Muscle layer of duodenum (tissue), 2 donors: Measurements from ENCODE around the gene FARP1.
"Not testable (repeated sequence)": the region's sequence is repeated elsewhere in the genome, so short reads cannot be mapped to it uniquely, and the experiment has no call there.

ENCODE experiments used
- H3K27ac ChIP-seq: one replicate; pipeline ENCODE4 v1.7.0; 2013; ENCODE audit warnings: mild to moderate bottlenecking, low read length
- H3K27me3 ChIP-seq: one replicate; pipeline ENCODE4 v1.7.0; 2013; ENCODE audit warnings: low read depth, mild to moderate bottlenecking, control low read depth, low read length
- H3K36me3 ChIP-seq, 2 donors: one replicate each; pipeline ENCODE4 v1.7.0; 2013; ENCODE audit warnings: low read length in 2 of 2, control low read depth in 1 of 2, mild to moderate bottlenecking in 1 of 2; ENCODE audit not compliant: insufficient read depth in 2 of 2, control insufficient read depth in 1 of 2
- H3K4me1 ChIP-seq, 2 donors: one replicate each; pipeline ENCODE4 v1.7.0; 2013; ENCODE audit warnings: low read length in 2 of 2, mild to moderate bottlenecking in 2 of 2, control low read depth in 1 of 2, moderate library complexity in 1 of 2; ENCODE audit not compliant: insufficient read depth in 2 of 2, control insufficient read depth in 1 of 2
- H3K4me3 ChIP-seq, 2 donors: one replicate each; pipeline ENCODE4 v1.7.0; 2013; ENCODE audit warnings: low read length in 2 of 2, low read depth in 1 of 2, mild to moderate bottlenecking in 1 of 2
- H3K9me3 ChIP-seq, 2 donors: one replicate each; pipeline ENCODE4 v1.7.0; 2013; ENCODE audit warnings: low read length in 2 of 2, control low read depth in 1 of 2, mild to moderate bottlenecking in 1 of 2; ENCODE audit not compliant: control insufficient read depth in 1 of 2
- donor health status: healthy.

Gene FARP1

DNA sequence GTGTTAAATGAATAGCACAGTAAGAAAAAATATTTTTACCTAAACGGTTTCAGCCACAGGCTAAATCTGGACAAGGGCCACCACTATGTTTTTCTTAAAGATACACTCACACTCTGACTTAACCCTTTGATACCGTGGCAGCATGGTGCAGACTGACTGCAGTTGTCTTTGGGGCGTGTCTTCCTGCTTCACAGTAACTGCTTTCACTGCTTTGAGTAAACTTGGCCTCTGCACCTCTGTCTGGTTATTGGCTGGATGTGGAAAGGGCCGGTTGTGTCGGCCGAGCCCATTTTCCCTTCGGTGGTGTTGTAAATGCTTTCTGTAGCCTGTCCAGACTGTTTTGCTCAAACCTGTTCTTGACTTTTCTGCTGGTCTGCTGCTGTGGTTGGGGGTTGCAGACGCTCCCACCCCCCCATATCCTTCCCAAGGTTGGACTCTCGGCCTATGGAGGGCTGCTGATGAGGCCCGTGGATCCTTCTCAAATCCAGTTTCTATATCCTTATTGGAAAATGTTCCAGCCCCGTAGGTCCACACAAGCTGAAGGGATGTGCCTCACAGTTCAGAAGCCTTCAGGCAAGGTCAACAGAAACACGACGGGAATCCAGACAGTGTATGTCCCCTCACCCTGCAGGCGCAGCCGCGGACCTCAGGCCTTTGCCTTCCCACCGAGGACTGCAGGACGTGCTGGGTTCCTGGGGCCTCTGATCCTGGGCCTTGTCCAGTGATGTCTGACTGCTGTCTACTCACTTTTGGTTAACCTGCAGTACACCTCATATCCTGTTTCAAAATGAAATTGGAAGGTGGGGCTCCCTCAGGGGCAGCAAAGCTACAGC, 124.4 kb downstream of the FARP1 start:
- no peak overlapping the region for H3K27ac ChIP-seq
- no peaks in the 10 kb centered on the region for H3K36me3 ChIP-seq
- peak overlapping the region in 1 of 2 donors; percentile 20 for H3K4me3 ChIP-seq
- H3K27me3 ChIP-seq, result no peaks in the 10 kb centered on the region
- peaks cover 7 to 21% of the 10 kb centered on the region in 2 donors for H3K4me1 ChIP-seq
- no peaks in the 10 kb centered on the region for H3K9me3 ChIP-seq

DNA sequence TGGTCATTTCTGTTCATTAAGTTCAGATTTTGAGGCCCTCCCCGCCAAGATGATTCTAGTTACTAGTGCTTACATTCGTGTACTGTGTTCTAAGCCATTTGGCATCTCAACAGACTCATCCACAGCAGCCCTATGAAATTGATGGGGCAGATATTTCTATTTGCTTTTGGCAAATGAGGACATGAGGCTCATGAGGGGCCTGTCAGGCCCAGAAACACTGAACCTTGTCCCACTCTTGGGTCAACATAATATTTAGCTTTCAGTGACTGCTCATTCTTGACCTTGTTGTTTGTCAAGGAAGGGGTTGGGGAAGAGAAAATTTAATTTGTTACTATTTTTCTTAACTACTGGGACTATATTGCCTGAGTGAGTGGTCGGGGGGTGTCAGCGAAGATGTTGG, 126.5 kb downstream of the FARP1 start:
- Histone ChIP-seq H3K36me3 (no peaks in the 10 kb centered on the region), H3K4me1 (peaks cover 7 to 21% of the 10 kb centered on the region in 2 donors), H3K27me3 (no peaks in the 10 kb centered on the region), H3K27ac (no peak overlapping the region), H3K4me3 (no peak overlapping the region), H3K9me3 (no peaks in the 10 kb centered on the region)

DNA sequence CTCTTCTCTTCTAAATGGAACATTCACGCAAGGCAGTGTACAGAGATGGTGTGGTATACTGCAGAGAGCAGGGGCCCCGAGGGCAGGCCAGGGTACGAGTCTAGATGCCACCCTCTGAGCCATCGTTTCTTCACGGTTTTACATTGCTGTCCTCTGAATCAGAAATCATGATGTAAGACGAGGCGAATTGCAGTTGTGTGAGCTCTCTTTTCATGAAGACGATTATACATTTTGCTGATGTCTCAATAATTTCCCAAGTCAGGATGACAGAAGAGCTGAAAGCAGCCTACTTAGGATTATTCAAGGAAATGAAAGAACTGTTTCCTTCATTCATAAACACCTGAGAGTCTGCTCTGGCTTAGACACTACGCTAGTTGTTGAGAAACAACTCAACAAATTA, 127.9 kb downstream of the FARP1 start:
- Histone ChIP-seq H3K4me3 (no peak overlapping the region), H3K9me3 (no peaks in the 10 kb centered on the region), H3K36me3 (no peaks in the 10 kb centered on the region), H3K27me3 (no peaks in the 10 kb centered on the region), H3K27ac (no peak overlapping the region), H3K4me1 (peaks cover 7 to 23% of the 10 kb centered on the region in 2 donors)

DNA sequence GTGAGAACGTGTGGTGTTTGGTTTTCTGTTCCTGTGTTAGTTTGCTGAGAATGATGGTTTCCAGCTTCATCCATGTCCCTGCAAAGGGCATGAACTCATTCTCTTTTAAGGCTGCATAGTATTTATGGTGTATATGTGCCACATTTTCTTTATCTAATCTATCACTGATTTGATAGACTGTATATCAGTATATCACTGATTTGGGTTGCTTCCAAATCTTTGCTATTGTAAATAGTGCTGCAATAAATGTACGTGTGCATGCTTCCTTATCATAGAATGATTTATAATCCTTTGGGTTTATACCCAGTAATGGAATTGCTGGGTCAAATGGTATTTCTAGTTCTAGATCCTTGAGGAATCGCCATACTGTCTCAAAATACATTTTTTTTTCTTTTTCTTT, 128.8 kb downstream of the FARP1 start:
- H3K36me3 ChIP-seq, H3K9me3 ChIP-seq, H3K27ac ChIP-seq, H3K4me3 ChIP-seq, H3K27me3 ChIP-seq: not testable (repeated sequence)
- peaks cover 7 to 23% of the 10 kb centered on the region in 2 donors for H3K4me1 ChIP-seq

DNA sequence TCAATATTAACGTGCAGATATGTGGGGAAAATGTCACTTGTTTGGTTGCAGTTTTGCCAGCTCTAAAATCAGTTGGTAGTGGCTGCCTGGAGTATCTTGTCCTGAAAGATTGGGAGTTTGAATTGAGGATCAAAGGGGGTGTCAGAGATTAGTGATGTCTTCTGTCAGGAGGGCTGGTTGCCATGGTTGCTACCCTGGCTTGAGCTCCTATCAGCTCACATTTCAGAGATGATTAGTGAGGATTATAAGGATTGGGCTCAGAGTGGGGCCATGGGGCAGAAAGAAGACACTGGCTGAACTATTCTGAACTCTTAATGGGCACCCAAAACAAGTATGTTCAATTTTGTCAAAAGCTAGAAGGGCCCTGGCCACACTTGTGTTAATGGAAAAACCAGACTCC, 129.7 kb downstream of the FARP1 start:
- H3K4me3 ChIP-seq, result no peak overlapping the region
- H3K4me1 ChIP-seq, result peaks cover under 1 to 17% of the 10 kb centered on the region in 2 donors
- H3K36me3 ChIP-seq, result no peaks in the 10 kb centered on the region
- no peak overlapping the region for H3K27ac ChIP-seq
- H3K9me3 ChIP-seq, result no peaks in the 10 kb centered on the region
- H3K27me3 ChIP-seq, result no peaks in the 10 kb centered on the region

DNA sequence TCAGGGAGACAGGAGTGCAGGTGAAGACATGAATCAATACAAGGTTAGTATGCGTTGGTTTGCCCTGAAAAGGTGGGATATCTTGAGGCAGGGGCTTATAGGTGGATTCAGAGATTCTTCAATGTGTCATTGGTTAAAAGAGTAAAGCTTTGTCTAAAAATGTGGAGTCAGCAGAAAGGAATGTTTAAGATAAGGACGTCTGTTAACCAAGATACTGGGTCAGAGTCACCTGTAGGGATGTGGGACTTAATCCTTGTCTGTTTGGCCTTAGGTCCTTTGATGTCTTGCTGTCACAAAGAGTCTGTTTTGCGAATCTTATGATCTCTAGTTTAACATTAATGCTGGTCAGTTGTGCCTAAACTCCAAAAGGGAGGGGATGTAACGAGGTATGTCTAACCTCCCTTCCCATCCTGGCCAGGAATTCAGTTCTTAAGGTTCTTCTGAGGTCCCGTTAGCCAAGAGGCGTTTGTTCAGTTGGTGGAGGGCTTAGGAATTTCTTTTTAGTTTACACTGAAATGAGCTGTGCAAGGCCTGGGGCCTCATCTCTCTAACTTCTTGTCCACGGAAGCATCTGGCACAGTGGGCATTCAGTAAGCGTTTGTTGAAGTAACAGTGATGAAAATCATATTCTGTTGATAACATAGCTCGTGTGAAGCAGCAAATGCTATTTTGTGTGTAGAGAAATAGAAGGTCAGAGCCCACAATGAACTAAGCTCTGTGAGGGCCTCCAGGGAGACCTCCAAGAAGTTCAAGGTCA, 130.4 kb downstream of the FARP1 start:
- Histone ChIP-seq H3K9me3 (no peaks in the 10 kb centered on the region), H3K36me3 (no peaks in the 10 kb centered on the region), H3K27ac (no peak overlapping the region), H3K4me3 (no peak overlapping the region), H3K27me3 (no peaks in the 10 kb centered on the region), H3K4me1 (peaks cover 0 to 11% of the 10 kb centered on the region in 2 donors)

DNA sequence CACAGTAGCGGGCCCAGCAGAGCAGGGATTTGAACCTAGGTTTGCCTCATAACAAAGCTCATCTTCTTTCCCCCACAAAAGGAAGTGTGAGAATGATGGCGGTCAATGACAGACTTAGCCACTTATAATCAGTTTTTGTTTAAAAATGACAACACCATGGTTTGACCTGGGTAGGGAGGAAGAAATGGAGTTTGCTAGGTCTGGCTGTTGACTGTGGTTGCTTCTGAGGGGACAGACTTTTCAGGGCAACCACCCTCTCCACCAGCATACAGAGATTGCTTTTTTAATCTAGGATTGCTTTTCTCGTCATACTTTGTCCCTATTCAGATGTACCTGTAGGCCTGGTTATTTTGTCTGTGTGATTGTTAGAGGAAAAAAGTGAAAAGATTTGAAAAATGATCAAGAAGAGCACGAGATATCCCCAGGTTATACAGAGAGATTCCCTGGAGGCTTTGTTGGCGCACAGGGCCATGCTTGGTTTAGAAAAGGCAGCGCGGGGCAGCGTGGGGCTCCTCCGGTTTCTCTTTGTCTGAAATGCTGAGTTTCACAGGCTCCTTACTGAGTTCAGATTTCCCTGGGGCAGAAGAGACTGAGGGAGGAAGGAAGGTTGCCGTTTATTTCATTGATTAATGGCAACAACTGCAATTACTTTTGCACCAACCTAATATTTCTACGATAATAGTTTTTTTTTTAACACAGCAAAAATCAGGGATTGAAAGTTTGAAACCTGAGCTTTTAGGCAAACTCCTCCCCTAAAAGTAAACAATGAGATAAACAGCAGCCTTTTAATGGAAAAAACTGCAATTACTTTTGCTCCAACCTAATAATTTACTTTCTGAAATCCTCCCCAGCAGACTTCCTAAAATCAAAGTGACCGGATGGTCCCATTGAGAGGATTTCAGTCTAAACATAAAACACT, 131.2 kb downstream of the FARP1 start:
- H3K4me3 ChIP-seq, result no peak overlapping the region

DNA sequence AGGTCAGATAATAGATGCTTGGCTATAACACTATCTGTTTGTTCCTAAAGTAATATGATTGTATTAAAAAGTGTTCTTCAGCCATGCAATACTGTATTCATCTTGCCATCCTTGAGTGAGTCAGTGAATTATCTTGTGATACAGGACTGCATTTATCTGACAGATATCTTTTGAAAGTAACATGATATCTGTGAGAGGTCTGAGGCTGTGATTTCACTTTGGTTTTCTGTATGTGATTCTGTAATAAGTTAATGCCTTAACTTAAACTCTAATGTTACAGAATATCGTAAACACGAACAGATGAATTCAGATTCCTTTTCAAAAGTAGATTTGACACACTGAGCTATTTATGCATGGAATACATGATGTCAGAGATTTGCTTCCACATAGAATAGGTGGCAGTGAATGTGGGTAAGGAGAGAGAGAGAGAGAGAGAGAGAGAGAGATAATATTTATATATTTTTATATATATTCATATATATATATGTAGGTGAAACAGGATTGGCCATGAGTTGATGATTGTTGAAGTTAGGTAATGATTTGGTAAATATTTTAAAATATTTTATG, 132.1 kb downstream of the FARP1 start:
- H3K27ac ChIP-seq, result no peak overlapping the region
- peaks cover 0 to 11% of the 10 kb centered on the region in 2 donors for H3K4me1 ChIP-seq
- H3K4me3 ChIP-seq, result no peak overlapping the region
- no peaks in the 10 kb centered on the region for H3K36me3 ChIP-seq
- no peaks in the 10 kb centered on the region for H3K27me3 ChIP-seq
- H3K9me3 ChIP-seq, result no peaks in the 10 kb centered on the region

More for the DNA sequence above, 131.2 kb downstream of the FARP1 start:
- Histone ChIP-seq H3K27ac (no peak overlapping the region), H3K36me3 (no peaks in the 10 kb centered on the region), H3K4me1 (peaks cover 0 to 11% of the 10 kb centered on the region in 2 donors), H3K9me3 (no peaks in the 10 kb centered on the region), H3K27me3 (no peaks in the 10 kb centered on the region)

DNA sequence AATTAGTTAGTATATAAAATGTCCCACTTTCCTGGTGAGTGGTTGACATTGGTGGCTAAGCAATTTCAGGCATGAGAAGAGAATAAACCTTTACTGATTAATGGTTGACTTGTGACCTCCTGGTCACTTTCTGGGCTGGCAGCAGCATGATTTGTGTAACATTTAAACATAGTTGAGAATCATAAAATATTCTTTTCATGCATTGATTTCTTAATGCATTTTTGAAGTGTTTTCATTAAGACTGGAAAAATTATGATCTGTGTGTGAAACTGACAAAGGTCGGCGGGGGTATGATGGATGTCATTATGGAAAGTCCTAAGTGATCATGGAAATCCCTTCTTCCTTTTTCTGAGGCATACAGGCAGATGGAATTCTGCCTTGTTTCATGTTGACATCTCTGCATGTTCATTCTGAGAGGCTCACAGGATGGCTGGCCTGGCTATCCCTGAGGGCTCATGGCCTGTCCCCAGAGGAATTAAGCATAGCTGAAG, 132.8 kb downstream of the FARP1 start:
- H3K27me3 ChIP-seq, result no peaks in the 10 kb centered on the region
- H3K27ac ChIP-seq, result no peak overlapping the region
- H3K36me3 ChIP-seq, result no peaks in the 10 kb centered on the region
- H3K9me3 ChIP-seq, result no peaks in the 10 kb centered on the region
- H3K4me1 ChIP-seq, result peaks cover 0 to 11% of the 10 kb centered on the region in 2 donors
- no peak overlapping the region for H3K4me3 ChIP-seq

DNA sequence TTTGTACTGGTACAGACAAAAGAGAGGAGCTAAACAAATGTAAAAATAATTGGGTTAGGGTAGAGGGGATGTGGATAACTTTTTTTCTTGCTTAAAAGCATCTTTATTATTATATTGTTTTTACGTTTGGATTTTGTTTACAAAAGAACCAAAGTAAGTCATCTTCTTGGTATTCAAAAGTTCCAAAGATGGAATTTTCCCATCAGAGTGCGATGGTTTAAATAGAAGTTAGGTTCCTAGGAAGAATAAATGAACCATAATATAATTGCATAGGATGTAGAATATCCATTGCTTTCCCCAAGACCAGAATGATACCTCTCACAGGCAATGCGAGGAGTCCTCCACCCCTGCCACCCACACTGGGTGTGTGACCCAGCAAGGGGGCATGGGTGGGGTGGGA, 133.6 kb downstream of the FARP1 start:
- no peaks in the 10 kb centered on the region for H3K27me3 ChIP-seq
- H3K4me1 ChIP-seq, result peaks cover 0 to 11% of the 10 kb centered on the region in 2 donors
- H3K27ac ChIP-seq, result no peak overlapping the region

More for the DNA sequence above, 133.6 kb downstream of the FARP1 start:
- Histone ChIP-seq H3K4me3 (no peak overlapping the region), H3K36me3 (no peaks in the 10 kb centered on the region), H3K9me3 (no peaks in the 10 kb centered on the region)
